AG10803 (cell line): ENCODE data around the gene UGT2B15.
"Not testable (repeated sequence)": the region's sequence is repeated elsewhere in the genome, so short reads cannot be mapped to it uniquely, and the experiment has no call there.

Experiments
- DNase-seq: peaks from one replicate; pipeline ENCODE4 v3.0.0; 2010; ENCODE audit warnings: low read depth
- H3K4me3 ChIP-seq: 2 replicates; pipeline ENCODE4 v1.5.1; 2011; ENCODE audit warnings: mild to moderate bottlenecking, low read length, control low read depth
- TF ChIP-seq, protein P1 (sequence below): conservative IDR thresholded peaks from 2 replicates; pipeline ENCODE4 v1.5.1; 2011; ENCODE audit warnings: mild to moderate bottlenecking, low read length, control low read depth, inconsistent platforms

Gene UGT2B15

DNA sequence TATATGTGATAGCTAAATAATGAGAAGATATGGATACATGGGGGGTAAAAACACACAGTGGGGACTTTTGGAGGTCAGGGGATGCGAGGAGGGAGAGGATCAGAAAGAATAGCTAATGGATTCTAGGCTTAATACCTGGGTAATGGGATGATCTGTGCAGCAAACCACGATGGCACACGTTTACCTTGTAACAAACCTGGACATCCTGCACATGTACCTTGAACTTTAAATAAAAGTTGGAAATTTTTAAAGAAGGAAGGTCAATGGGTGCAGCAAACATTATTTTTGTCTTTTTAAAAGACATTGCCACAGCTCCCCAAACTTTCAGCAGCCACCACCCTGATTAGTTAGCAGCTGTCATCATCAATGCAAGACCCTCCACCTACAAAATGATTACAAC is 29.7 kb upstream of the UGT2B15 start:
- TF ChIP-seq, protein P1, sequence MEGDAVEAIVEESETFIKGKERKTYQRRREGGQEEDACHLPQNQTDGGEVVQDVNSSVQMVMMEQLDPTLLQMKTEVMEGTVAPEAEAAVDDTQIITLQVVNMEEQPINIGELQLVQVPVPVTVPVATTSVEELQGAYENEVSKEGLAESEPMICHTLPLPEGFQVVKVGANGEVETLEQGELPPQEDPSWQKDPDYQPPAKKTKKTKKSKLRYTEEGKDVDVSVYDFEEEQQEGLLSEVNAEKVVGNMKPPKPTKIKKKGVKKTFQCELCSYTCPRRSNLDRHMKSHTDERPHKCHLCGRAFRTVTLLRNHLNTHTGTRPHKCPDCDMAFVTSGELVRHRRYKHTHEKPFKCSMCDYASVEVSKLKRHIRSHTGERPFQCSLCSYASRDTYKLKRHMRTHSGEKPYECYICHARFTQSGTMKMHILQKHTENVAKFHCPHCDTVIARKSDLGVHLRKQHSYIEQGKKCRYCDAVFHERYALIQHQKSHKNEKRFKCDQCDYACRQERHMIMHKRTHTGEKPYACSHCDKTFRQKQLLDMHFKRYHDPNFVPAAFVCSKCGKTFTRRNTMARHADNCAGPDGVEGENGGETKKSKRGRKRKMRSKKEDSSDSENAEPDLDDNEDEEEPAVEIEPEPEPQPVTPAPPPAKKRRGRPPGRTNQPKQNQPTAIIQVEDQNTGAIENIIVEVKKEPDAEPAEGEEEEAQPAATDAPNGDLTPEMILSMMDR, result no peak
- no peak for DNase-seq
- no peak overlapping the region for H3K4me3 ChIP-seq

DNA sequence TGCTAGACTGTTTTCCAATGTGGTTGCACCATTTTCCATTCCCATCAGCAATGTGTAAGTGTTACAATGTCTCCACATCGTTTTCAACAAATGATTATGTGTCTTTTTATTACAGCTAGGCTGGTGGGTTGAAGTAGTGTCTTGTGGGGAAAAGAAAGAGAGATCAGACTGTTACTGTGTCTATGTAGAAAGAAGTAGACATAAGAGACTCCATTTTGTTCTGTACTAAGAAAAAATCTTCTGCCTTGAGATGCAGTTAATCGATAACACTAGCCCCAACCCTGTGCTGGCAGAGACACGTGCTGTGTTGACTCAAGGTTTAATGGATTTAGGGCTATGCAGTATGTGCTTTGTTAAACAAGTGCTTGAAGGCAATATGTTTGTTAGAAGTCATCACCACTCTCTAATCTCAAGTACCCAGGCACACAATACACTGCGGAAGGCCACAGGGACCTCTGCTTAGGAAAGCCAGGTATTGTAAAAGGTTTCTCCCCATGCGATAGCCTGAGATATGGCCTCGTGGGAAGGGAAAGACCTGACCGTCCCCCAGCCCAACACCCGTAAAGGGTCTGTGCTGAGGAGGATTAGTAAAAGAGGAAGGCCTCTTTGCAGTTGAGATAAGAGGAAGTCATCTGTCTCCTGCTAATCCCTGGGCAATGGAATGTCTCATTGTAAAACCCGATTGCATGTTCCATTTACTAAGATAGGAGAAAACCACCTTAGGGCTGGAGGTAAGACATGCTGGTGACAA is 23.0 kb upstream of the UGT2B15 start:
- TF ChIP-seq, protein P1, result no peak
- DNase-seq, result no peak
- no peak overlapping the region for H3K4me3 ChIP-seq

DNA sequence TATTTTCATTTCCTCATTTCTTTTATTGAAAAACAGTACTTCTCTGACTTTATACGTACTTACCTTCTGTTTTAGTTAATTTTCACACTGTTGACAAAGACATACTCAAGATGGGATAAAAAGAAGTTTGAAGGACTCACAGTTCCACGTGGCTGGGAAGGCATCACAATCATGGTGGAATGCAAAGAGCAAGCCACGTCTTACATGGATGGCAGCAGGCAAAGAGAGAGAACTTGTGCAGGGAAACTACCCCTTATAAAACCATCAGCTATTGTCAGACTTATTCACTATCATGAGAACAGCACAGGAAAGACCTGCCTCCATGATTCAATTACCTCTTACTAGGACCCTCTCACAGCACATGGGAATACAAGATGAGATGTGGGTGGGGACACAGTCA is 20.7 kb upstream of the UGT2B15 start:
- TF ChIP-seq, protein P1, result no peak
- no peak overlapping the region for H3K4me3 ChIP-seq
- DNase-seq, result no peak

DNA sequence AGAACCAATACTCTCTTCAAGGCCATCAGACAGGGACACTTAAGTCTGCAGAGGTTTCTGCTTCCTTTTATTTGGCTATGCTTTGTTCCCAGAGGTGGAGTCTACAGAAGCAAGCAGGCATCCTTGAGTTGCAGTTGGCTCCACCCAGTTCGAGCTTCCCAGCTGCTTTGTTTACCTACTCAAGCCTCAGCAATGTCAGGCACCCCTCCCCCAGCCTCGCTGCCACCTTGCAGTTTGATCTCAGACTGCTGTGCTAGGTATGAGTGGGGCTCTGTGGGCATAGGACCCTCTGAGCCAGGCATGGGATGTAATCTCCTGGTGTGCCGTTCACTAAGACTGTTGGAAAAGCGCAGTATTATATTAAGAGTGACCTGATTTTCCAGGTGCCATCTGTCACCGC is 12.6 kb upstream of the UGT2B15 start:
- no peak for DNase-seq
- no peak overlapping the region for H3K4me3 ChIP-seq
- TF ChIP-seq, protein P1, result no peak

DNA sequence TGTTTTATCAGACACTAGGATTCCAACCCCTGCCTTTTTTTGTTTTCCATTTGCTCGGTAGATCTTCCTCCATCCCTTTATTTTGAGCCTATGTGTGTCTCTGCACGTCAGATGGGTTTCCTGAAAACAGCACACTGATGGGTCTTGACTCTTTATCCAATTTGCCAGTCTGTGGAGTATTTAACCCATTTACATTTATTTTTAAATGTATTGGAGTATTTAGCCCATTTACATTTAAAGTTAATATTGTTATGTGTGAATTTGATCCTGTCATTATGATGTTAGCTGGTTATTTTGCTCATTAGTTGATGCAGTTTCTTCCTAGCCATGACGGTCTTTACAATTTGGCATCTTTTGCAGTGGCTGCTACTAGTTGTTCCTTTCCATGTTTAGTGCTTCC is 10.8 kb upstream of the UGT2B15 start:
- DNase-seq, H3K4me3 ChIP-seq: not testable (repeated sequence)

DNA sequence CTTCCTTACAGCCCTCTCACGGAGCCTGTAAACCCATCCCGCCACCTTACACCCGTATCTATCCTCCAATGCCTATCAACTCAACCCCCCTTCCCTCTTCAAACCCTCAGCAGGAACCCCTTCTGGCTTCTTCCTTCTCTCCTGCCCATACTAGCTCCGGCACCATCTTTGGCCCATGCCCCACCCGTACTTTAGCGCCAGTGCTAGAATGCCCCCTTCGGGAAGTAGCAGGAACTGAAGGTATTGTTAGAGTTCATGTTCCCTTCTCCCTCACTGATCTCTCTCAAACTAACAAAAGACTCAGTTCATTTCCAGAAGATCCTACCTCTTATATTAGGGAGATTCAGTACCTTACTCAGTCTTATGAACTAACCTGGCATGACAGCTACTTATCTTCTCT is 2.7 kb upstream of the UGT2B15 start:
- H3K4me3 ChIP-seq, result no peak overlapping the region
- TF ChIP-seq, protein P1, result no peak
- DNase-seq, result no peak

DNA sequence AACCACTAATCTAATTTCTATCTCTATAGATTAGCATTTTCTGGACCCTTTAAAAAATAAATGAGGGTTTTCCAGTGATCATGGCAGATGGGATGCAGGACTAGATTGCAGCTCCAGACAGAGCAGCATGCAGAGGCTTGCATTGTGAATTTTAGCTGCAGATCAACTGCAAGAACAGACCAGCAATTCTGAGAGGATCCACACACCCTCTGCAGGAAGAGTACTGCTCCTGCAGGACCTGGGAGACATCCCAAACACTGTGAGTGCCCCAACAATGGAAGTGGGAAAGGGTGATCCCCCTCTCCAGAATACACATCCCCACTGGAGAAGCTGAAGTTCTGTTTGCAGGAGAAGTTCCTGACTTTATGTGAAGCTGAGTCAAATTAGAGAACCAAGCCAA is 765 bp upstream of the UGT2B15 start:
- H3K4me3 ChIP-seq, DNase-seq: not testable (repeated sequence)

DNA sequence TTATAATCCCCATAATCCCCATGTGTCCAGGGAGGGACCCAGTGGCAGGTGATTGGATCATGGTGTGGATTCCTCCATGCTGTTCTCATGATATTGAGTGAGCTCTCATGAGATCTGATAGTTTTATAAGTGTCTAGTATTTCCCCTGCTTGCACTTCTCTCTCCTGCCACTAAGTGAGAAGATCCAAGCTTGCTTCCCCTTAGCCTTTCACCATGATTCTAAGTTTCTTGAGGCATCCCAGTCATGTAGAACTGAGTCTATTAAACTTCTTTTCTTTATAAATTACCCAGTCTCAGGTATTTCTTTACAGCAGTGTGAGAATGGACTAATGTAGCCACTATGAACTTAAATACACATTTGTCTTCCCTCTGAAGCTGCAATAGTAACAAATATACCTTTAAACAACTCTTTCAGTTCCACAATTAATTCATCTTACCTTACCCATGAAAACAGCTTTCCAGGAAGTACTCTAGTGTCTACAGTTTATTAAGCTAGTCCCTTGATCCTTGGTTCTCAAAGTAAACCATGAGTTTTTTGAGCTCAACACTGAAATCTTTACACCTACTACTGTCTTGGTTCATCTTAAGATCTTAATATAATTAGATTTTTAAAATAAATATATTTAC is 1.8 kb downstream of the UGT2B15 start:
- not testable (repeated sequence) for DNase-seq, H3K4me3 ChIP-seq

DNA sequence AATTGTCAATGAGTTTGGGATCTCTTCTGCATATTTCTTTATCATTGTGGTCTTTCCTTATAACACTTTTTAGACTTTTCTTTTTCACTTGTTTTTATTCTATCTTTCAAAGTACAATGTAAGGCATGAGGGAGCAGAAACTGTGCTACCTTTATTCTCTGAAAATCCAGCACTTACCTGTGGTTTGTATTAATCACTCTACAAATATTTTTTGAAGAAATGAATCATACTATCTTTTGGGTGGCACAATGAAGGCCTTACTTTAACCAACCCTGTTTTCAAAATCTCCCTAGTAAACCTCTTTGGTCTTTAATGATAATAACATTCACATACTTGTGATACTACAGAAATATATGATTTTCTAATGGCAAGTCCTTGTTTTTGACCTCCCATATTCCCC is 2.9 kb downstream of the UGT2B15 start:
- H3K4me3 ChIP-seq, DNase-seq: not testable (repeated sequence)

DNA sequence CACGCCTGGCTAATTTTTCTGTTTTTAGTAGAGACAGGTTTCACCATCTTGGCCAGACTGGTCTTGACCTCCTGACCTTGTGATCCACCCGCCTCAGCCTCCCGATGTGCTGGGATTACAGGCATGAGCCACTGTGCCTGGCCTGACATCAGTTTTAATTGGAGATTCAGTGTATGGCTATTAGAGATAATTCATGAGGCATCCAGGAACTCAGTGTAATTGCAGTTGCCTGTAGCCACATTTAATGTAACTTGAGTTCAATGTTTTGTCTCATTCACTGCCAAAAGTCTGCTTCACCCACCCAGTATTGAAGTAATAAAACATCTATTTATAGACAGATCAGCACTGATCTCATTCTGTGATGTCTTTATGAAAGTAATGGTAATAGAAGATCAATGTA is 5.7 kb downstream of the UGT2B15 start:
- H3K4me3 ChIP-seq, DNase-seq: not testable (repeated sequence)

DNA sequence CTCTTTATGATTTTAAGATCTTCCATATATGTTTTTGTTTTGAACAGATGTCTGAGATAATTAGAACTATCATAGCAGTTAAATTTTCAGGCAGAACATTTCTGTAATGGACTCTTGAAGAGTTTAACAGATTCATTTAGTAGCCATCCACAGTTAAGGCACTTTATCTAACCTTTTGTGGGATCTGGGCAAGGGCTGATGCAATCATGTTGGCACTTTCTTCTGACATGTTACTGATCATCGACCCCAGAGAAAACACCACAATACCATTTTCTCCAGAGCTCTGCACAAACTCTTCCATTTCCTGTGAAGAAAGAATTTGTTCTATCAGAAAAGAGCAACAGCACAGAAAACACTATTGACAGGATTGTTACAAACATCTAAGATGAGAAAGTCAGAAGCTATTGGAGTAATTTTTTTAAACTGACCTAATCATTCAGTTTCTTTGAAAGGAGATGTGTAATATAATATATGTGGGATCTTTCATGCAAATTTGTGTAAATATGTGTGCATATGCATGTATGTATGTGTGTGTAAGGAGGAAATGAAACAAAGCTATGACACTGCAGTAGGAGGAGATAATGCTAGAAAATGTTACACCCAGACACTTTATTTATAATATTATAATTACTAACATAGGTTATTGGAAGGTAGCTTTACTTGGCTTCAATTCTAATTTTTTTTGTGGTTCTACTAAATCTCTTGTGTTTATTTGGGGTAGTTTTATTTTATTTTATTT is 7.4 kb downstream of the UGT2B15 start:
- DNase-seq, H3K4me3 ChIP-seq: not testable (repeated sequence)
